NCI-H2227 (cell line): ENCODE data around the gene CFHR3.
A peak's percentile ranks its signal among the peaks of the same experiment; 100 is the strongest.
"Not testable (repeated sequence)": the region's sequence is repeated elsewhere in the genome, so short reads cannot be mapped to it uniquely, and the experiment has no call there.

Source experiments
- DNase-seq: peaks from one replicate; lab custom pipeline; 2025; ENCODE audit not compliant: unreplicated experiment; lab: John Stamatoyannopoulos, UW

The CFHR3 gene

DNA sequence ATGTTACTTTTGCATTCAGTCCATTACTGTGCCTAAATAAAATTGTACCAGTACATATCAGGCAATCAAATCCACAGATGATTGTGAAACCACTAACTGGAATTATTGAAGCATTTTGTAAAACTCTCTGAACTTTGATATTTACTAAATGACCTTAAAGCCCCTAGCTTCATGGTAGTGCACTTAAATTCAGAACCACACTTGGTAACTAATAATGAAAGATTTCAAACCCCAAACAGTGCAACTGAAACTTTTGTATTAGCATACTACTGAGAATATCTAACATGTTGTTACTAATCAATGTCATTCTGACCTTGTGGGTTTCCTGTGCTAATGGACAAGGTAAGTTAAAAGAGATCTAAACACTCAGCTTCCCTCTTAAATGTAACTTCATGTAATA lies at the start of gene CFHR3:
CFHR3 (plus strand) TSS at position 238 of the 400 bp plus-strand sequence; CDS start at position 285, 47 bp downstream.
- no peak for DNase-seq

DNA sequence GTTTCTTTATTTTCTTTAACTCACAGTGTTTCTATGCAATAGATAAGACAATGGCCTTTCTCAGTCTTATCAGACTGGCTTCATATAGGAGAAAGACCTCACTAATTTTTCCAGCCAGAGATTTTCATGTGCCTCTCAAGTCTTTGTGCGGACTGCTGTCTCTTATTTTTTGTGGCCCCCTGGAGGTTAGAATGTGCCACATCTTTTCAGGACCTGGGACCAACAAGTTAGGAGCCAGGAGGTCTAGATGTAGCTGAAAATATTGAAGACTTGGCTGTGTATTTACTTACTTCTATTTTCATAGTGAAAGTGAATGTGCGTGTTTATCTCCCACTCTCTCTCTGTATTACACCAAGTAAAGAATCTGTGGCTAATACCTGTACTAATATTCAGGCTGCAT lies 42.1 kb upstream of the CFHR3 start:
- no peak for DNase-seq

DNA sequence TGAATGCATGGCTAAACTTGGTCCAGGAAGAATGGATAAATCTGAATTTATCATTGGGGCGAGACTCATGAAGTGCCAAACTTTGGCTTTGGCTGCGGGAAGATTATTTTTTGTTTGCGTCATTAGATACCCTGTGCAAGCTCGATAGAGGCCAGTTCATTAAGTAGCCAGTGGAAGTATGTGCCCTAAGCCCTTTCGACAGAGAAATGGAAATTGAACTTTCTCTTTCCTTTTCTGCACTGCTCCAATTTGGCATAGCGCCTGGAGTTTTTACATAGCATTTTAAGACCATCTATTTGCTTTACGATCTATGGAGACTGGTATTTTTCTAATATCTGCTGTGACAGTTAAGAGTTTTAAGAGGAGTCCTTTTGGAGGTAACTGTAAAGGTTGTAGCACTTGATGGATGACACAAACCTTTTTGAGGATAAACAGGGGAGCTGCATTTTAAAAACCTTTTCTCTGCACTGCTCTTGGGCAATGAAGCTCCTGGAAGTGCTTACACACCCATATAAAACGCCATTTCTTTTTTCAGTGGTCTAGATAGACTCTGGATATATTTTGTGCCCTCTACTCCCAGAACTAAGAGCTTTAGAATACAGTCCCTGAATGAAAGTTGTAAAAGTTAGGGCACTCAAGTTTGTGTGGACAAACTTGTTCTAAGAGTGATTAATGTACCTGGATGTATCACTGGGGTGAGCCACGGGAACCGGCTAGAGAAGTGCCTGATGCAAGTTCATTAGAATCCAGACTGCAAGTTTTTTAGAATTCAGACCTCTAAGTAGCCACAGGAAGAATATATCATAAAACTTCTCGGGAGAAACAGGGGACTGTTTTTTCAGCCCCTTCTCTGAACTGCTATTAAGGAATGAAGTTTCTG lies 41.3 kb upstream of the CFHR3 start:
- no peak for DNase-seq

DNA sequence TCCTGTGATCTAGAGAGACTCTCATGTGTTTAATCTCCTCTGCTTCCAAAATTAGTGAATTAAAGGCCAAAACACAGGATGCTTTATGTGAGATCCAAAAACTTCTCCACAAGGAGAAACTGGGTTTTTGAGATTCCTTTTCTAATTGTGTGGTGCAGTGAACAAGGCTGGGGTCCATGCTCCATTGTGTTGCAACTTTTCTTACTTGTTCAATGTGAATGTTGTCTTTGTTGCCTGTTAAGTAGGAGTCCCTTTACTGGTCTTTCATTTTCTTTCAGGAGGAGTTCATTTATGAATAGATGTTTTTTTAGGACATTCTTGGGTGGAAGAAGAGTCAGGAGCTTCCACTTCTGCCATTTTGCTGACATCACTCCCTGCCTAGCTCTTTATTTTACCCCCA lies 40.6 kb upstream of the CFHR3 start:
- DNase-seq = no peak

DNA sequence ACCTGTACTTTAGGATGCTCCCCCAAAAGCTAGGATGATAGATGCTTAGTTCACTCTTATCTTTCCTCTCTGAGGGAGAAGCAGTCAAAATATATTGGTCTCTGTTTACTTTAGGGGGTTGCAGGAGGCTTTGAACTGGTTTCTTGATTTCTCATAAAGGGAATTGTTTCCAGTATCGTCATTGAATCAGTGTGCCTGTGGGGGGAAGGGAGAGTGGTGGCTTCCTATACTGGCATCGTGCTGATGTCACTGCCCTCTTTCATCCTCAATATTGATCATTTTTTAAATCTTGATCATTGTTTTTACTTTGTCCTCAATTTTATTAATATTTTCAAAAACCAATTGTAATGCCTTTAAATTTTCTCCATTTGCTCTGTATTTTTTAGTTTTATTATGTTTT lies 40.2 kb upstream of the CFHR3 start:
- no peak for DNase-seq

DNA sequence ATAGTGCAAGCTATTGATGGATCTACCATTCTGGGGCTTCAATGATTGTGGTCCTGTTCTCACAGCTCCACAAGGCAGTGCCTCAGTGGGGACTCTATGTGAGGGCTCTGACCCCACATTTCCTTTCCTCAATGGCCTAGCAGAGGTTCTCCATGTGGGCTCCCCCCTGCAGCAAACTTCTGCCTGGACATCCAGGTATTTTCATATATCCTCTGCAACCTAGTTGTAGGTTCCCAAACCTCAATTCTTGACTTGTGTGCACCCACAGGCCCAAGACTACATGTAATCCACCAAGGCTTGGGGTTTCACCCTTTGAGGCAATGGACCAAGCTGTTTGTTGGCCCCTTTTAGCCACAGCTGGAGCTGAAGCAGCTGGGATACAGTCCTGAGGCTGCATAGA lies 35.9 kb upstream of the CFHR3 start:
- DNase-seq = no peak

DNA sequence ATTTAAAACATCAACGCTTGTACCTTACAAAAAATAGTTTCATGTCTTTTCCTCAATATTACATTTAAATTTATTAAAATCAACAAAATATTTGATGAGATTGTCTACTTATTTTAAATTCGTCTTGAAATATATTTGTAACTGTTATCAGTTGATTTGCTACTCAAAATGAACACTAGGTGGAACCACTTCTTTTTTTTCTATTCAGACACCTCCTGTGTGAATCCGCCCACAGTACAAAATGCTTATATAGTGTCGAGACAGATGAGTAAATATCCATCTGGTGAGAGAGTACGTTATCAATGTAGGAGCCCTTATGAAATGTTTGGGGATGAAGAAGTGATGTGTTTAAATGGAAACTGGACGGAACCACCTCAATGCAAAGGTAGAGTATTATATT lies 31.4 kb upstream of the CFHR3 start:
- peak; percentile 14 for DNase-seq

DNA sequence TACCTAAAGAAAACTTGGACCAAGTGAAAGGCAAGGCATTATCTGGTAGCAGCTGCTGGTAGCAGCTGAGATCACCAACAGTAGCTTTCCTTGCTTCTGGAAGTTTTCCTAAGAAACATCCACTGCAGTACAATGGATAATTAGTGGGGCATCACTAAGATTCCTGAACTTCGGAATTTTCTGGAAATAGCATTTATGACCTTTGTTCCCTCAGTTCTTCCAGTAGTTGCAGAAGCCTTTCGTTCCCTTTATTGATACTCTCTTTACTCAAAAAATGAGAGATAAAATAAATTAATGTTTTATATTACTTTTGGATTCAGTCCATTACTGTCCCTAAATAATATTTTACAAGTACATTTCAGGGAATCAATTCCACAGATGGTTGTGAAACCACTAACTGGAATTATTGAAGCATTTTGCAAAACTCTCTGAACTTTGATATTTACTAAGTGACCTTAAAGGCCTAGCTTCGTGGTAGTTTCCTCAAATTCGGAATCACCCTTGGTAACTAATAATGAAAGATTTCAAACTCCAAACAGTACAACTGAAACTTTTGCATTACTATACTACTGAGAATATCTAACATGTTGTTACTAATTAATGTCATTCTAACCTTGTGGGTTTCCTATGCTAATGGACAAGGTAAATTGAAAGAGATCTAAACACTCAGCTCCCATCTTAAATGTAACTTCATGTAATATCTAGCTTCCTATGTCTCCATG lies 9.5 kb upstream of the CFHR3 start:
- not testable (repeated sequence) for DNase-seq

DNA sequence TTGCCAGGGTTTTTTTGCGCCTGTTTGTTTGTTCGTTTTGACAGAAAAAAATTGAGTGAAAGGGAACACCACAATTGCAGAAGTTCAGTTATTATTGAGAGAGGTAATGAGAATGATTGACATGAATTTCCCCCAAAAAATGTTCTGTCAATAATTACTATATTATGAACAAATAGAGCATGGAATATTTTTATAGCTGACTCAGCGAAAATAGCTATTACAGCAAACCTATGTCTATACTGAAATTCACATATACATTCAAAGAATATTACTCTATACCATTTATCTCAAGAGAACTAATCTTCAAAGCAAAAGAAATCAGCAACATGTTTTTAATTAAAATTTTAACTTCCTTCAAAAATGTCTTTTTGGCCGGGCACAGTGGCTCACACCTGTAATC lies 4.8 kb upstream of the CFHR3 start:
- DNase-seq = not testable (repeated sequence)

DNA sequence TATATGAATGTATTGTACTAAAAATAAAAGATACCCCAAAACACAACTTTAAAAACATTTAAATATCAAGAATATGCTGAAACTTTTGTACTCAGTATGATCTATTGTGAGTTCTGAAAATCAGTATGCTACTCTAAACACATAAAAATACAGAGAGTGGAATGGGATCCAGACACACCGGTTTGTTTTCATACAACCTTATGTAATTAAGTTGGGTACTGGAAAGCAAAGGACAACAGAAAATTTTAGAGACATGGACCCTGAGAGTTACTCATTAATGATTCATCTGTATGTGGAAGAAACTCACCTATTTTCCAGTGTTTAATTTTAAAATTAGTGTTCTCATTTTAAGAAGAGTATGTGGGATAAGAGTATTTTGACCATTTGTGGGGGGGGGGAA lies 927 bp upstream of the CFHR3 start:
- DNase-seq = no peak

DNA sequence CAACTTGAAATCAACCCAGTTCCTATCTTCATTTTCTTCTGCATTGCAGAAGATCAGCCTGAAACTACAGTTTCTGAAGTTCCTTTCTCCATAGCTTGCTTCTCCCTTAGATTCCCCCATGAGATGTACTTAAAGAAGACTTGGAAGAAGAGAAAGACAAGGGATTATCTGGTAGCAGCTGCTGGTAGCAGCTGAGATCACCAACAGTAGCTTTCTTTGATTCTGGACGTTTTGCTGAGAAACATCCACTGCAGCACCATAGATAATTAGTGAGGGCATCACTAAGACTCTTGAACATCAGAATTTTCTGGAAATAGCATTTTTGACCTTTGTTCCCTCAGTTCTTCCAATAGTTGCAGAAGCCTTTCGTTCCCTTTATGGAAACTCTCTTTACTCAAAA lies 465 bp upstream of the CFHR3 start:
- no peak for DNase-seq

DNA sequence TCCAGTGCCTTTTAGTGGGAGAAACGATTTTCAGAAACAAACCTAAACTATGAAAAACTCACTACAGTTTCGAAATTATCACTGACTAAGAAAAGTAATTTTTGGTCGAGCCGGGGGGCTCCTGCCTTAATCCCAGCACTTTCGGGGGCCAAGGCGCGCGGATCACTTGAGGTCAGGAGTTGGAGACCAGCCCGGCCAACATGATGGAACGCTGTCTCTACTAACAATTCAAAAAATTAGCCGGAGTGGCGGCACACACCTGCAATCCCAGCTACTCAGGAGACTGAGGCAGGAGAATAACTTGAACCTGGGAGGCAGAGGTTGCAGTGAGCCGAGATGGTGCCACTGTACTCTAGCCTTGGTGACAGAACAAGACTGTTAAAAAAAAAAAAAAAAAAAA lies 3.0 kb downstream of the CFHR3 start:
- DNase-seq = no peak

DNA sequence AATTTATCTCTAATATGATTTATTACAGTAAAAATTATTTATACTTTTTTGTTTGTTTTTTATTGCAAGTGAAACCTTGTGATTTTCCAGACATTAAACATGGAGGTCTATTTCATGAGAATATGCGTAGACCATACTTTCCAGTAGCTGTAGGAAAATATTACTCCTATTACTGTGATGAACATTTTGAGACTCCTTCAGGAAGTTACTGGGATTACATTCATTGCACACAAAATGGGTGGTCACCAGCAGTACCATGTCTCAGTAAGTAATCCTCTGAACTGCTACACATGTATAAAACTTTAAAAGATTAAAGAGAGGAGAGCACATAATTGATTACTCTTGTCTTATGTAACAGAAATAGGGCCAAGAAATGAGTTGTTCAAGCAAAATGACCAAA lies 4.5 kb downstream of the CFHR3 start:
- no peak for DNase-seq

DNA sequence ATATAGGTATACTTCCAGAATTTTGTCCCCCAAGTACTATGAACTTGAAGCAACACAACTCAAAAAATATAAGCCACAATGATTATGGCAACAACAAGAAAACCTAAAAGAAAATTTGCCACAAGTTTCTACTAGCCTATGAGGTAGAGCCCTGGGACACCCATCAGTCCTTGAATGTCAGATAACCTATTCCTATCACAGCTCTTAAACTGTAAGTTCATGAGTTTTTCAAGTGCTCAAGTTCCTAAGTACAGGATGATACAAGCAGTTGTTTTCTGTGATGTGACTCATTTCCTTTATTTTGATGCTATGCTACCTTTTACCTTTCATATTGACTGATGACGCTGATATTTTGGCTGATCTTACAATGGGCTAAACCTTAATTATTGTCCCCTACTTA lies 16.6 kb downstream of the CFHR3 start:
- not testable (repeated sequence) for DNase-seq

DNA sequence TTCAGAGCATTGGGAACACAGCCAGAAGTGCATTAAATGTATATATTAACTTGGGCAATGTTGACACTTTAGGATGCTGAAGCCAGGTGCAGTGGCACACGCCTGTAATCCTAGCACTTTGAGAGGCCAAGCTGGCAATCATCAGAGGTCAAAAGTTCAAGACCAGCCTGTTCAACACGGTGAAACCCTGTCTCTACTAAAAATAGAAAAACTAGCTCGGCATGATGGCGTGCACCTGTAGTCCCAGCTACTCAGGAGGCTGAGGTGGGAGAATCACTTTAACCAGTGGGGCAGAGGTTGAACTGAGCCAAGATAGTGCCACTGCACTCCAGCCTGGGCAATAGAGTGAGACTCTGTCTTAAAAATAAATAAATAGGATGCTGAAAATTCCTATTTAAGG lies 19.5 kb downstream of the CFHR3 start:
- DNase-seq = peak; percentile 41

DNA sequence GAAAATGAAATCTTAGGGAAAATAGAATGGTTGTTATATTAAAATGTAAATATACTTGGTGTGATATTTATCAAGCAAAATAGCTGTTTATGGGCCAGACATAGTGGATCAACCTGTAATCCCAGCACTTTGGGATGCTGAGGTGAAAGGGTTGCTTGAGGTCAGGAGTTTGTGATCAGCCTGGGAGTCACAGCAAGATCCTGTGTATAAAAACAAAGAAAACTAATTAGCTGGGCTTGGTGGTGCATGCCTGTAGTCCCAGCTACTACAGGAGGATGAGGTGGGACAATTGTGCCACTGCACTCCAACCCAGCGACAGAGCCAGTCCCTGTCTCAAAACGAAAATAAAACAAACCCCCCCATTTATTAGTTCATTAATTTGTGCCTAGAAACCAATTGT lies 23.3 kb downstream of the CFHR3 start:
- DNase-seq = no peak

DNA sequence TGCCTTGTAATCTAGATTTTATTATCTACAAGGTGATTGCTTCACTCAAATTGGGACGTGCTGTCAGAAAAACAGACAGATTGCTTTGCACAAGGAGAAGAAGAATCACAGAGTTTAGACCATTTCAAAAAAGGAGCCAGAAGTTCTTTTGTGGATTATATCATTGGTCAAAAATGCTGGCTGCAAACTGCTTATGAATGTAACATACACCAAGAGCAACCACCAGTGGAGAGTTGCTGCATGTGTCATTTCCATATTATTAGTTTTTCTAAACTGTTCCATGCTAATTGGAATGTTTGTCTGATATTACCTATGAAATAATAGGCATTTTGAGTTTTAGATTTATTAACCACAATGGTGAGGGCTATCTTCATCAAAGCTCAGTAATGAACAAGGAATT lies 27.3 kb downstream of the CFHR3 start:
- not testable (repeated sequence) for DNase-seq

DNA sequence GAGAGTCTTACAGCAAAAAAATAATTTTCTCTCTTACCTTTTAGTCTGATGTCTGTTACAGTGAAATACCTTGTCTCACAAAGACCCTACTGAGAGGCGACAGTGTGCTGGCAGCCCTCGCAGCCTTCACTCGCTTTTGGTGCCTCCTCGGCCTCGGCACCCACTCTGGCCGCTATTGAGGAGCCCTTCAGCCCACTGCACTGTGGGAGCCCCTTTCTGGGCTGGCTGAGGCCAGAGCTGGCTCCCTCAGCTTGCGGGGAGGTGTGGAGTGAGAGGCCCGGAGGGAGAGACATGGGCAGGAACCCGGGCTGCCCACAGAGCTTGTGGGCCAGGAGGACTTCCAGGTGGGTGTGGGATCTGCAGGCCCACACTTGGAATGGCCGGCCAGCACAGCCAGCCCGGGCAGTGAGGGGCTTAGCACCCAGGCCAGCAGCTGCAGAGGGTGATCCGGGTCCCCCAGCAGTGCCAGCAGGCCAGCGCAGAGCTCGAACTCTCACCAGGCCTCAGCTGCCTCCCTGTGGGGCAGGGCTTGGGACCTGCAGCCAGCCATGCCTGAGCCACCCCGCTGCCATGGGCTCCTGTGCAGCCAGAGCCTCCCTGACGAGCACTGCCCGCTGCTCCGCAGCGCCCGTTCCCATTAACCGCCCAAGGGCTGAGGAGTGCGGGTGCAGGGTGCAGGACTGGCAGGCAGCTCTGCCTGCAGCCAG lies 34.0 kb downstream of the CFHR3 start:
- DNase-seq = no peak

DNA sequence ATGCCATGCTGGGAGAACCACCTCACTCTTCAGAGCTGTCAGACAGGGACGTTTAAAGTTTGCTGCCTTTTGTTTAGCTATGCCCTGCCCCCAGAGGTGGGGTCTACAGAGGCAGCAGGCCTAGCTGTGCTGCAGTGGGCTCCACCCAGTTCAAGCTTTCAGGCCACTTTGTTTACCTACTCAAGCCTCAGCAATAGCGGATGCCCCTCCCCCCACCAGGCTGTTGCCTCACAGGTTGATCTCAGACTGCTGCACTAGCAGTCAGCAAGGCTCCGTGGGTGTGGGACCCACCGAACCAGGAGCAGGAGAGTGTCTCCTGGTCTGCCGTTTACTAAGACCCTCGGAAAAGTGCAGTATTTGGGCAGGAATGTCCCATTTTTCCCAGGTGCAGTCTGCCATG lies 42.8 kb downstream of the CFHR3 start:
- DNase-seq = not testable (repeated sequence)

DNA sequence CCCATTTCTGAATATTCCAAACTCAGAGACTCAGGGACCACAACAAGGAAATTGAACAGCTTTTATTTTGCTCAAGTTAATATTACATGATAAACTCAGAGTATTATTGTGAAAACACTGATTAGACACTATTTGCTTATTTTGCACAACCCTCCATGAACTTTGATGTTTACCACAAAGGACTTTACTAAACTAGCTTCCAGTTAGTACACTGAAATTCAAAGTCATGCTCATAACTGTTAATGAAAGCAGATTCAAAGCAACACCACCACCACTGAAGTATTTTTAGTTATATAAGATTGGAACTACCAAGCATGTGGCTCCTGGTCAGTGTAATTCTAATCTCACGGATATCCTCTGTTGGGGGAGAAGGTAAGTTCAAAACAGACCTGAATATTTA lies 44.9 kb downstream of the CFHR3 start, which contains the start of gene CFHR1:
CFHR1 (plus strand) TSS at position 201 of the 400 bp plus-strand sequence; CDS start at position 315, 114 bp downstream.
- not testable (repeated sequence) for DNase-seq

DNA sequence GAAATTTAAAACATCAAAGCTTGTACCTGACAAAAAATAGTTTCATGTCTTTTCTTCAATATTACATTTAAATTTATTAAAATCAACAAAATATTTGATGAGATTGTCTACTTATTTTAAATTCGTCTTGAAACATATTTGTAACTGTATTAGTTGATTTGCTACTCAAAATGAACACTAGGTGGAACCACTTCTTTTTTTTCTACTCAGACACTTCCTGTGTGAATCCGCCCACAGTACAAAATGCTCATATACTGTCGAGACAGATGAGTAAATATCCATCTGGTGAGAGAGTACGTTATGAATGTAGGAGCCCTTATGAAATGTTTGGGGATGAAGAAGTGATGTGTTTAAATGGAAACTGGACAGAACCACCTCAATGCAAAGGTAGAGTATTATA lies 53.2 kb downstream of the CFHR3 start:
- peak; percentile 35 for DNase-seq
